Central memory CD8-positive, alpha-beta T cell (primary cell): ENCODE measurements around the gene CENPT.
"Not testable (repeated sequence)": the region's sequence is repeated elsewhere in the genome, so short reads cannot be mapped to it uniquely, and the experiment has no call there.

ENCODE experiments used
- ATAC-seq: fragments of 150-1000 bp; cut with Tn5 transposase; replicated peaks from 2 replicates; pipeline ENCODE4 v1.10.0; 2022; ENCODE audit warnings: mild to moderate bottlenecking, moderate FRiP score, moderate number of reproducible peaks; ENCODE audit not compliant: poor library complexity, severe bottlenecking; ENCODE audit errors: extremely low read depth
- DNase-seq, 2 donors: peaks; one replicate each; pipeline ENCODE4 v3.0.0; 2021; ENCODE audit warnings: low spot score in 2 of 2
- H3K27ac Mint-ChIP-seq: one replicate; pipeline ENCODE4 v1.8.0; 2022; ENCODE audit warnings: low read depth, mild to moderate bottlenecking, moderate library complexity, mixed read lengths
- H3K27me3 Mint-ChIP-seq: one replicate; pipeline ENCODE4 v1.8.0; 2022; ENCODE audit warnings: mixed read lengths
- H3K36me3 Mint-ChIP-seq: one replicate; pipeline ENCODE4 v1.8.0; 2022; ENCODE audit warnings: mild to moderate bottlenecking, moderate library complexity, mixed read lengths; ENCODE audit not compliant: insufficient read depth
- H3K4me1 Mint-ChIP-seq: one replicate; pipeline ENCODE4 v1.8.0; 2022; ENCODE audit warnings: mixed read lengths
- H3K4me3 Mint-ChIP-seq: one replicate; pipeline ENCODE4 v1.8.0; 2022; ENCODE audit warnings: mild to moderate bottlenecking, moderate library complexity, mixed read lengths
- H3K9me3 Mint-ChIP-seq: one replicate; pipeline ENCODE4 v1.8.0; 2022; ENCODE audit warnings: mixed read lengths

CENPT gene

GRCh38 chr16:67841198-67841815 lies 6.2 kb downstream of the CENPT start:
- no peaks in the 10 kb centered on the region for H3K27me3 Mint-ChIP-seq
- H3K9me3 Mint-ChIP-seq: no peaks in the 10 kb centered on the region
- DNase-seq (no peak), ATAC-seq (no peak)
- peaks cover 12% of the 10 kb centered on the region for H3K36me3 Mint-ChIP-seq
- H3K27ac Mint-ChIP-seq: peak overlapping the region; percentile 90
- H3K4me3 Mint-ChIP-seq: peak overlapping the region; percentile 86
- peaks cover 27% of the 10 kb centered on the region for H3K4me1 Mint-ChIP-seq

GRCh38 chr16:67837811-67838210 lies 9.7 kb downstream of the CENPT start:
- DNase-seq (no peak), ATAC-seq (no peak)
- Mint-ChIP-seq H3K27me3 (no peaks in the 10 kb centered on the region), H3K9me3 (no peaks in the 10 kb centered on the region), H3K4me1 (peaks cover 13% of the 10 kb centered on the region), H3K36me3 (peaks cover 12% of the 10 kb centered on the region), H3K4me3 (no peak overlapping the region), H3K27ac (no peak overlapping the region)

DNA sequence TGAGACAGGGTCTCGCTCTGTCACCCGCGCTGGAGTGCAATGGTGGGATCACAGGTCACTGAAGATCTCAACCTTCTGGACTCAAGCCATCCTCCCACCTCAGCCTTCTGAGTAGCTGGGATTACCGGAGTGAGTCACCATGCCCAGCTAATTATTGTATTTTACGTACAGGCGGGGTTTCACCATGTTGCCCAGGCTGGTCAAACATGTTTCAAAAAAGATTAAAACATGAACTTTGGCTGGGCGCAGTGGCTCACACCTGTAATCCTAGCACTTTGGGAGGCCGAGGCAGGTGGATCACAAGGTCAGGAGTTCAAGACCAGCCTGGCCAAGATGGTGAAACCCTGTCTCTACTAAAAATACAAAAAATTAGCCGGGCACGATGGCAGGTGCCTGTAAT lies 10.3 kb downstream of the CENPT start:
- not testable (repeated sequence) for H3K36me3 Mint-ChIP-seq, H3K4me3 Mint-ChIP-seq, H3K27me3 Mint-ChIP-seq, DNase-seq, ATAC-seq, H3K27ac Mint-ChIP-seq, H3K9me3 Mint-ChIP-seq
- H3K4me1 Mint-ChIP-seq: peaks cover 17% of the 10 kb centered on the region

- Mint-ChIP-seq H3K9me3 (no peaks in the 10 kb centered on the region), H3K4me1 (peaks cover 19% of the 10 kb centered on the region), H3K27ac (peak overlapping the region; percentile 83), H3K27me3 (no peaks in the 10 kb centered on the region), H3K36me3 (peaks cover 10% of the 10 kb centered on the region), H3K4me3 (peak overlapping the region; percentile 97)
- ATAC-seq (no peak), DNase-seq (no peak)
These were observed 13.3 kb downstream of the CENPT start for GRCh38 chr16:67834242-67834614.

GRCh38 chr16:67833415-67834241 lies 13.9 kb downstream of the CENPT start:
- H3K4me1 Mint-ChIP-seq: peaks cover 19% of the 10 kb centered on the region
- H3K36me3 Mint-ChIP-seq: peaks cover 10% of the 10 kb centered on the region
- peak overlapping the region; percentile 97 for H3K4me3 Mint-ChIP-seq
- ATAC-seq (peak; percentile 98), DNase-seq (peak; percentile 91 to 97)
- H3K9me3 Mint-ChIP-seq: no peaks in the 10 kb centered on the region
- no peaks in the 10 kb centered on the region for H3K27me3 Mint-ChIP-seq
- peak overlapping the region; percentile 83 for H3K27ac Mint-ChIP-seq

GRCh38 chr16:67833030-67833414 lies 14.5 kb downstream of the CENPT start:
- peaks cover 19% of the 10 kb centered on the region for H3K4me1 Mint-ChIP-seq

DNA sequence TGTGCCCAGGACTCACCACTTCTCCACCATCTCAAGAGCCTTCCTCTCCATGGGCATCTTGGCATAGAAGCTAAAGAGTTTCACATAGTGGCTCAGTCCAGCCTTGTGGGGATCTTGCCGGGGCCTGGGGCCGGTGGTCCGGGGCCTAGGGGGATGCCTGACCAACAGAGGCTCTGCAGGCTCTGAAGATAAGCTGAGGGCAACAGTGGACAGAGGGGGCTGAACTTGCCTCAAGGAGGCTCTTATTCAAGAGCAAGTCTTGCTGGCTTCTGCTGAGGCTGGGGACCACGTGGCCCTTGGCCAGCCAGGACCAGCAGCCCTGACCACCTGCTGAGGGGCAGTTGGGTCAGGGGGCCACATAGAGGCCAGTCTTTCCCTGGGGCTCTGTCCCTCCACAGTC lies 18.8 kb downstream of the CENPT start:
- Mint-ChIP-seq H3K27me3 (no peaks in the 10 kb centered on the region), H3K27ac (no peak overlapping the region), H3K36me3 (peaks cover 8% of the 10 kb centered on the region), H3K4me1 (peaks cover 16% of the 10 kb centered on the region), H3K9me3 (no peaks in the 10 kb centered on the region), H3K4me3 (no peak overlapping the region)
- ATAC-seq (no peak), DNase-seq (no peak)

More at GRCh38 chr16:67833030-67833414, 14.5 kb downstream of the CENPT start:
- H3K27me3 Mint-ChIP-seq: no peaks in the 10 kb centered on the region
- H3K36me3 Mint-ChIP-seq: peaks cover 11% of the 10 kb centered on the region
- peak overlapping the region; percentile 83 for H3K27ac Mint-ChIP-seq
- ATAC-seq: no peak
- no peak for DNase-seq
- H3K4me3 Mint-ChIP-seq: peak overlapping the region; percentile 97
- no peaks in the 10 kb centered on the region for H3K9me3 Mint-ChIP-seq

DNA sequence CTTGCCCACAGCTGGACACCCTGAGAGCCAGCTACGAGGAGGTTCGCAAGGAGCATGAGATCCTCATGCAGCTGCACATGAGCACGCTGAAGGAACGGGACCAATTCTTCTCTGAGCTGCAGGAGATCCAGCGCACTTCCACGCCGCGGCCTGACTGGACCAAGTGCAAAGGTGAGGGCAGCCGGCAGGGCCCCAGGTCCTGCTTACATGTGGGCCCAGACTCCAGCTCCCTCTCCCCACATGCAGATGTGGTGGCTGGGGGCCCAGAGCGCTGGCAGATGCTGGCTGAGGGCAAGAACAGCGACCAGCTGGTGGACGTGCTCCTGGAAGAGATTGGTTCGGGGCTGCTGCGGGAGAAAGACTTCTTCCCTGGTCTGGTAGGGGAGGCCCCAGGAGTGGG lies 21.6 kb downstream of the CENPT start:
- Mint-ChIP-seq H3K9me3 (no peaks in the 10 kb centered on the region), H3K36me3 (peaks cover 3% of the 10 kb centered on the region)

DNA sequence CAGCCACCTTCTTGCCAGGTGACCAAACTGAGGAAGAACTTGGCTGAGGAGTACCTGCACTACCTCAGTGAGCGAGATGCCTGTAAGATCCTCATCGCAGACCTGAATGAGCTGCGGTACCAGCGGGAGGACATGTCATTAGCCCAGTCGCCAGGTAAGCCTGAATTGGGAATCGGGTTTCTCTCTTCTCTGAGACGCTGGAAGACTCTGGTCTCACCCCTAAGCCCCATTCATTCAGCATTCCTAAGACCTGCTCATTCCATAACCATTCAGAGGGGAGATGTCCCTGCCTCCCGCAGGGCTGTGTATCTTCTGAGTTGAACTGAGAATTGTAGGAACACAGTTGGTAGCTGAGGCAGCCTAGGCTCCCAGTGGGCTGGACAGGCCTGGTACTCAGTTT lies 22.4 kb downstream of the CENPT start:
- no peak for DNase-seq
- no peak for ATAC-seq
- H3K4me3 Mint-ChIP-seq: no peak overlapping the region
- H3K27me3 Mint-ChIP-seq: no peaks in the 10 kb centered on the region
- H3K9me3 Mint-ChIP-seq: no peaks in the 10 kb centered on the region
- peaks cover 1% of the 10 kb centered on the region for H3K36me3 Mint-ChIP-seq
- H3K27ac Mint-ChIP-seq: no peak overlapping the region
- H3K4me1 Mint-ChIP-seq: no peaks in the 10 kb centered on the region

More for the DNA sequence above, 21.6 kb downstream of the CENPT start:
- Mint-ChIP-seq H3K4me1 (no peaks in the 10 kb centered on the region), H3K27ac (no peak overlapping the region), H3K27me3 (no peaks in the 10 kb centered on the region), H3K4me3 (no peak overlapping the region)
- DNase-seq: no peak
- no peak for ATAC-seq

- DNase-seq (no peak), ATAC-seq (no peak)
- Mint-ChIP-seq H3K27me3 (no peaks in the 10 kb centered on the region), H3K36me3 (no peaks in the 10 kb centered on the region), H3K4me3 (no peak overlapping the region), H3K9me3 (no peaks in the 10 kb centered on the region), H3K4me1 (no peaks in the 10 kb centered on the region), H3K27ac (no peak overlapping the region)
These were observed 25.0 kb downstream of the CENPT start for GRCh38 chr16:67822511-67822910.

GRCh38 chr16:67820608-67821259 lies 26.8 kb downstream of the CENPT start:
- no peaks in the 10 kb centered on the region for H3K36me3 Mint-ChIP-seq
- H3K27me3 Mint-ChIP-seq: no peaks in the 10 kb centered on the region
- H3K4me3 Mint-ChIP-seq: no peak overlapping the region
- ATAC-seq (no peak), DNase-seq (no peak)
- H3K4me1 Mint-ChIP-seq: no peaks in the 10 kb centered on the region
- H3K27ac Mint-ChIP-seq: no peak overlapping the region
- no peaks in the 10 kb centered on the region for H3K9me3 Mint-ChIP-seq

DNA sequence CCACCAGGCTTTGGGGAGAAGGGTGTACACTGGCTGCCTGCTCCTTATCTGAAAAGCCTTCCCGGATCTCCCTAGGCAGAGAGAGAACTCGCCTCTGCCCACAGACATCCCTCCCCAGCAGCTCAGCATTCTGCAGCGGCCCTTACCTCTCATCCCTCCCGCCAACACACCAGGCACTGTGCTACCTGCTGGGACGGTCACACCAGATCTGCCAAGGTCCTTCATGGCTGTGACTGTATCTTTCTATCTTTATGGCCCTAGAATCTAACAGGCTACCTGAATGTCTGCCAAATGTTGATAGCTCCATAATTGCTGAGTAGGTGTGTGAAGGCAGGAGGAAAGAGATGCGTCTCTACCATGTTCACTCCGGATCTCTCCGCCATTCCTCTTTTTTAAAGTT lies 32.9 kb downstream of the CENPT start:
- no peak for ATAC-seq
- Mint-ChIP-seq H3K36me3 (no peaks in the 10 kb centered on the region), H3K27ac (no peak overlapping the region), H3K4me3 (no peak overlapping the region), H3K4me1 (no peaks in the 10 kb centered on the region), H3K9me3 (no peaks in the 10 kb centered on the region), H3K27me3 (no peaks in the 10 kb centered on the region)
- DNase-seq: no peak

- no peaks in the 10 kb centered on the region for H3K9me3 Mint-ChIP-seq
- no peaks in the 10 kb centered on the region for H3K27me3 Mint-ChIP-seq
- no peak overlapping the region for H3K27ac Mint-ChIP-seq
- no peaks in the 10 kb centered on the region for H3K36me3 Mint-ChIP-seq
- no peak overlapping the region for H3K4me3 Mint-ChIP-seq
- H3K4me1 Mint-ChIP-seq: peaks cover 3% of the 10 kb centered on the region
- DNase-seq: no peak
- ATAC-seq: no peak
These were observed 35.6 kb downstream of the CENPT start for GRCh38 chr16:67811899-67812298.
